OCI-LY1 (cell line): ENCODE results near the gene IRF8.

ENCODE experiments used
- EZH2 ChIP-seq: fragments of 200-600 bp; sonication (generic), shearing (Covaris generic); IDR thresholded peaks from 2 replicates; pipeline ENCODE4 v1.8.0; 2017; ENCODE audit warnings: borderline replicate concordance, mixed run types, mild to moderate bottlenecking, antibody characterized with exemption, low read length, moderate library complexity, mixed read lengths
- TF ChIP-seq, protein P1 (sequence below): fragments of 200-600 bp; sonication (generic), shearing (Covaris generic); IDR thresholded peaks from 2 replicates; pipeline ENCODE4 v1.5.1; 2017; ENCODE audit warnings: mild to moderate bottlenecking, antibody characterized with exemption, low read length, moderate library complexity, mixed read lengths

- TF ChIP-seq, protein P1, sequence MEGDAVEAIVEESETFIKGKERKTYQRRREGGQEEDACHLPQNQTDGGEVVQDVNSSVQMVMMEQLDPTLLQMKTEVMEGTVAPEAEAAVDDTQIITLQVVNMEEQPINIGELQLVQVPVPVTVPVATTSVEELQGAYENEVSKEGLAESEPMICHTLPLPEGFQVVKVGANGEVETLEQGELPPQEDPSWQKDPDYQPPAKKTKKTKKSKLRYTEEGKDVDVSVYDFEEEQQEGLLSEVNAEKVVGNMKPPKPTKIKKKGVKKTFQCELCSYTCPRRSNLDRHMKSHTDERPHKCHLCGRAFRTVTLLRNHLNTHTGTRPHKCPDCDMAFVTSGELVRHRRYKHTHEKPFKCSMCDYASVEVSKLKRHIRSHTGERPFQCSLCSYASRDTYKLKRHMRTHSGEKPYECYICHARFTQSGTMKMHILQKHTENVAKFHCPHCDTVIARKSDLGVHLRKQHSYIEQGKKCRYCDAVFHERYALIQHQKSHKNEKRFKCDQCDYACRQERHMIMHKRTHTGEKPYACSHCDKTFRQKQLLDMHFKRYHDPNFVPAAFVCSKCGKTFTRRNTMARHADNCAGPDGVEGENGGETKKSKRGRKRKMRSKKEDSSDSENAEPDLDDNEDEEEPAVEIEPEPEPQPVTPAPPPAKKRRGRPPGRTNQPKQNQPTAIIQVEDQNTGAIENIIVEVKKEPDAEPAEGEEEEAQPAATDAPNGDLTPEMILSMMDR: no peak
- TF ChIP-seq EZH2: no peak
These were observed 7.2 kb upstream of the IRF8 start for GRCh38 chr16:85891776-85892166.
